ENCODE results near the gene SIAH2.

DNA sequence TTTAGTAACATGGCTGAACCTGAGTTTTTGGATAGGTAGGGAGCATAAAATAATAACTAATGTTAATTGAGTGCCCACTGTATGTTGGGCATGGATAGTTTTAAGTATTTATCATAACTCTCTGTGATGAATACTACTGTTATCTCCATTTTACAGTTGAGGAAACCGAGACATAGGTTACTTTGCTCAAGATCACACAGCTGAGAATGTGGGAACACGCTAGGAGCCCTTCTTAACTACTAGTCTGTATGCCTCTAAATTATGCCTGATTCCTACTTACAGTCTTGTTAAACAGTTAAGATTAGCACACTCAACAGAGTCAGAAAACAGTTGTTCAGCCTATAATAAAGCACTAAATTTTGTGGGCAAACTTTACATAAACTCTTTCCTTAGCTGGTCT is 2.0 kb upstream of the SIAH2 start:
- TF ChIP-seq, protein P1, sequence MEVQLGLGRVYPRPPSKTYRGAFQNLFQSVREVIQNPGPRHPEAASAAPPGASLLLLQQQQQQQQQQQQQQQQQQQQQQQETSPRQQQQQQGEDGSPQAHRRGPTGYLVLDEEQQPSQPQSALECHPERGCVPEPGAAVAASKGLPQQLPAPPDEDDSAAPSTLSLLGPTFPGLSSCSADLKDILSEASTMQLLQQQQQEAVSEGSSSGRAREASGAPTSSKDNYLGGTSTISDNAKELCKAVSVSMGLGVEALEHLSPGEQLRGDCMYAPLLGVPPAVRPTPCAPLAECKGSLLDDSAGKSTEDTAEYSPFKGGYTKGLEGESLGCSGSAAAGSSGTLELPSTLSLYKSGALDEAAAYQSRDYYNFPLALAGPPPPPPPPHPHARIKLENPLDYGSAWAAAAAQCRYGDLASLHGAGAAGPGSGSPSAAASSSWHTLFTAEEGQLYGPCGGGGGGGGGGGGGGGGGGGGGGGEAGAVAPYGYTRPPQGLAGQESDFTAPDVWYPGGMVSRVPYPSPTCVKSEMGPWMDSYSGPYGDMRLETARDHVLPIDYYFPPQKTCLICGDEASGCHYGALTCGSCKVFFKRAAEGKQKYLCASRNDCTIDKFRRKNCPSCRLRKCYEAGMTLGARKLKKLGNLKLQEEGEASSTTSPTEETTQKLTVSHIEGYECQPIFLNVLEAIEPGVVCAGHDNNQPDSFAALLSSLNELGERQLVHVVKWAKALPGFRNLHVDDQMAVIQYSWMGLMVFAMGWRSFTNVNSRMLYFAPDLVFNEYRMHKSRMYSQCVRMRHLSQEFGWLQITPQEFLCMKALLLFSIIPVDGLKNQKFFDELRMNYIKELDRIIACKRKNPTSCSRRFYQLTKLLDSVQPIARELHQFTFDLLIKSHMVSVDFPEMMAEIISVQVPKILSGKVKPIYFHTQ (CRISPR knock-in tag; IDR thresholded peaks at IDR 0.05) = no peak
- TF ChIP-seq ZNF317 (CRISPR knock-in tag; IDR thresholded peaks at IDR 0.05; ENCODE audit: borderline replicate concordance, low read depth) = no peak
- TF ChIP-seq, protein P2, sequence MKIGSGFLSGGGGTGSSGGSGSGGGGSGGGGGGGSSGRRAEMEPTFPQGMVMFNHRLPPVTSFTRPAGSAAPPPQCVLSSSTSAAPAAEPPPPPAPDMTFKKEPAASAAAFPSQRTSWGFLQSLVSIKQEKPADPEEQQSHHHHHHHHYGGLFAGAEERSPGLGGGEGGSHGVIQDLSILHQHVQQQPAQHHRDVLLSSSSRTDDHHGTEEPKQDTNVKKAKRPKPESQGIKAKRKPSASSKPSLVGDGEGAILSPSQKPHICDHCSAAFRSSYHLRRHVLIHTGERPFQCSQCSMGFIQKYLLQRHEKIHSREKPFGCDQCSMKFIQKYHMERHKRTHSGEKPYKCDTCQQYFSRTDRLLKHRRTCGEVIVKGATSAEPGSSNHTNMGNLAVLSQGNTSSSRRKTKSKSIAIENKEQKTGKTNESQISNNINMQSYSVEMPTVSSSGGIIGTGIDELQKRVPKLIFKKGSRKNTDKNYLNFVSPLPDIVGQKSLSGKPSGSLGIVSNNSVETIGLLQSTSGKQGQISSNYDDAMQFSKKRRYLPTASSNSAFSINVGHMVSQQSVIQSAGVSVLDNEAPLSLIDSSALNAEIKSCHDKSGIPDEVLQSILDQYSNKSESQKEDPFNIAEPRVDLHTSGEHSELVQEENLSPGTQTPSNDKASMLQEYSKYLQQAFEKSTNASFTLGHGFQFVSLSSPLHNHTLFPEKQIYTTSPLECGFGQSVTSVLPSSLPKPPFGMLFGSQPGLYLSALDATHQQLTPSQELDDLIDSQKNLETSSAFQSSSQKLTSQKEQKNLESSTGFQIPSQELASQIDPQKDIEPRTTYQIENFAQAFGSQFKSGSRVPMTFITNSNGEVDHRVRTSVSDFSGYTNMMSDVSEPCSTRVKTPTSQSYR (CRISPR knock-in tag; IDR thresholded peaks at IDR 0.05) = no peak
- TF ChIP-seq STAT6 (CRISPR knock-in tag; conservative IDR thresholded peaks at IDR 0.05; ENCODE audit: low read depth) = no peak
- no peak for TF ChIP-seq ZBTB21 (CRISPR knock-in tag; IDR thresholded peaks at IDR 0.05; ENCODE audit: borderline replicate concordance)

All from WTC11 (cell line).